HepG2 (cell line): ENCODE measurements around the gene GSTT2. TPM values are rescaled to one million over a fixed set of nuclear protein-coding genes. Genes with fewer than 3 reads are reported as not detected.
"Not testable (repeated sequence)": the region's sequence is repeated elsewhere in the genome, so short reads cannot be mapped to it uniquely, and the experiment has no call there.

Experiments
- ATAC-seq: fragments of 200-7000 bp; cut with Tn5 transposase; 3 replicates; pipeline ENCODE4 v1.9.1; 2020; ENCODE audit warnings: mild to moderate bottlenecking, moderate library complexity
- Bru-seq: library from RNA; stranded (reverse); fragments of 400-500 nt; gene quantifications from one replicate; lab custom pipeline; 2021; lab: Mats Ljungman, UMichigan
- BruChase-seq, 2 experiments: library from RNA; stranded (reverse); fragments of 400-500 nt; gene quantifications; one replicate each; lab custom pipeline; 2021; lab: Mats Ljungman, UMichigan
- BruUV-seq: library from RNA; stranded (reverse); fragments of 400-500 nt; replicated peaks from 2 replicates; lab custom pipeline; 2021; lab: Mats Ljungman, UMichigan
- CTCF ChIA-PET: fragments of 300-600 bp; formaldehyde crosslinking; extraction: SDS; loops from one replicate; lab custom pipeline; 2021; ENCODE audit warnings: low total read pairs, inconsistent platforms, low intra/inter-chr PET ratio; lab: Yijun Ruan, JAX
- POLR2A ChIA-PET: fragments of 350-600 bp; sonication (Branson Sonifier 250); formaldehyde crosslinking; loops from one replicate; lab custom pipeline; 2020; ENCODE audit warnings: antibody characterized with exemption, inconsistent platforms; lab: Yijun Ruan, JAX
- DNase-seq: peaks from one replicate; pipeline ENCODE4 v3.0.0-alpha.2; 2015; ENCODE audit warnings: low spot score
- FAIRE-seq: peaks from 3 replicates; lab custom pipeline; 2011; peaks lifted over from hg19 to GRCh38; lab: Jason Lieb, UNC
- H2AFZ ChIP-seq: one replicate; pipeline ENCODE4 v1.6.1; 2011; ENCODE audit warnings: low read length, inconsistent platforms
- H3K27ac ChIP-seq: fragments of 300-600 bp; 3 replicates; pipeline ENCODE4 v1.8.0; 2011; ENCODE audit warnings: mixed run types, mild to moderate bottlenecking, mixed read lengths, low read length, inconsistent platforms; ENCODE audit not compliant: insufficient read depth; ENCODE audit errors: extremely low read length
- H3K27me3 ChIP-seq, 2 experiments: fragments of 200-600 bp in 1 of 2; 2 replicates in 1 of 2; 3 replicates in 1 of 2; pipeline versions ENCODE4 v1.6.0 to v1.8.0; 2011; ENCODE audit warnings: low read length in 2 of 2, mild to moderate bottlenecking in 2 of 2, moderate library complexity in 2 of 2, inconsistent platforms in 1 of 2; ENCODE audit not compliant: insufficient read depth in 2 of 2, control insufficient read depth in 1 of 2
- H3K36me3 ChIP-seq, 2 experiments: fragments of 200-600 bp in 1 of 2; replicated peaks in 1 of 2; 2 replicates in 1 of 2; 3 replicates in 1 of 2; pipeline versions ENCODE4 v1.5.1 to v1.8.0; 2011; ENCODE audit warnings: low read length in 2 of 2, inconsistent platforms in 1 of 2; ENCODE audit not compliant: insufficient read depth in 2 of 2, control insufficient read depth in 1 of 2
- H3K4me1 ChIP-seq: 2 replicates; pipeline ENCODE4 v1.5.1; 2012; ENCODE audit warnings: low read length, inconsistent platforms; ENCODE audit not compliant: insufficient read depth
- H3K4me2 ChIP-seq: 2 replicates; pipeline ENCODE4 v1.6.0; 2011; ENCODE audit warnings: low read depth, low read length, inconsistent platforms
- H3K4me3 ChIP-seq, 3 experiments: fragments of 200-600 bp in 1 of 3; sonication (generic), shearing (Covaris generic) in 1 of 3; replicated peaks in 1 of 3; 2 replicates each; pipeline ENCODE4 v1.5.1; 2011 to 2016; ENCODE audit warnings: low read length in 3 of 3, inconsistent platforms in 2 of 3, low read depth in 2 of 3, mild to moderate bottlenecking in 2 of 3, control low read depth in 1 of 3, mixed read lengths in 1 of 3; ENCODE audit not compliant: insufficient read depth in 1 of 3
- H3K79me2 ChIP-seq: one replicate; pipeline ENCODE4 v1.6.1; 2011; ENCODE audit warnings: low read length, inconsistent platforms; ENCODE audit not compliant: insufficient read depth
- H3K9ac ChIP-seq: 2 replicates; pipeline ENCODE4 v1.6.0; 2011; ENCODE audit warnings: mild to moderate bottlenecking, low read depth, low read length, inconsistent platforms; ENCODE audit not compliant: insufficient read depth
- H3K9me3 ChIP-seq: 2 replicates; pipeline ENCODE4 v1.5.1; 2012; ENCODE audit warnings: mild to moderate bottlenecking, low read length
- H4K20me1 ChIP-seq: 2 replicates; pipeline ENCODE4 v1.6.0; 2011; ENCODE audit warnings: inconsistent platforms, mild to moderate bottlenecking, low read length, moderate library complexity; ENCODE audit not compliant: insufficient read depth
- WGBS: methylation state at CpG from one replicate; pipeline ENCODE4 v1.1.6; 2017; ENCODE audit warnings: low lambda C conversion rate; 5-methylcytosine and 5-hydroxymethylcytosine counted together
- in situ Hi-C: cut with HindIII; loops from 2 replicates; pipeline ENCODE4 v1.10.0; 2017; ENCODE audit warnings: low pct_unique_long_range_greater_than_20kb; ENCODE audit not compliant: extremely low pct_ligation_motif_present
- intact Hi-C: fragments of 100-400 bp; cut with micrococcal nuclease; formaldehyde crosslinking; loops from one replicate; pipeline ENCODE4 v1.10.0; 2022; ENCODE audit not compliant: unreplicated experiment
- long read RNA-seq, 2 experiments: library from RNA in 1 of 2; library from polyadenylated mRNA in 1 of 2; stranded (forward) in 1 of 2; unstranded in 1 of 2; transcript quantifications; one replicate each; pipeline ENCODE4 v2.0.0, GENCODE V29; 2019 to 2022
- polyA minus RNA-seq, 3 experiments: library from RNA; depleted of rRNA, polyadenylated mRNA; stranded (reverse); fragments of >200 nt; gene quantifications; 2 replicates each; pipeline ENCODE4 v1.2.3, GENCODE V29; 2011; ENCODE audit warnings: low replicate concordance in 1 of 3
- polyA plus RNA-seq, 8 experiments: library from polyadenylated mRNA; depleted of rRNA in 3 of 8; stranded (reverse) in 7 of 8; unstranded in 1 of 8; fragments of >200 nt; fragmentation: Illumina TruSeq in 4 of 8; extraction: Trizol in 4 of 8; gene quantifications; 2 replicates each; pipeline versions ENCODE4 v1.2.1 to v1.2.3, GENCODE V29; 2011 to 2016; ENCODE audit warnings: low read depth in 4 of 8, missing spikeins in 1 of 8, mixed read lengths in 1 of 8; ENCODE audit not compliant: insufficient read depth in 1 of 8
- total RNA-seq, 5 experiments: library from RNA; depleted of rRNA; stranded (reverse); fragments of >200 nt; fragmentation: Illumina TruSeq; extraction: Trizol; gene quantifications; 2 replicates each; pipeline ENCODE4 v1.2.3, GENCODE V29; 2016; ENCODE audit warnings: low read depth in 1 of 5

Gene GSTT2
- total RNA-seq (2016; rRNA removed; fragmentation: Illumina TruSeq; extraction: Trizol) (not detected in 2 replicates), polyA plus RNA-seq (2011; rRNA removed) (not detected in 2 replicates), polyA minus RNA-seq (2011; rRNA and poly(A)+ RNA removed; ENCODE audit: low replicate concordance) (not detected in 2 replicates), Bru-seq, nascent RNA (percentile 23 among the genes with signal in this experiment), BruChase-seq, experiment 1, labeled RNA remaining after a 6-hour chase (percentile 37 among the genes with signal in this experiment), BruChase-seq, experiment 2, labeled RNA remaining after a 2-hour chase (percentile 32 among the genes with signal in this experiment)
- total RNA-seq (2016; cell fraction: cytosol; rRNA removed; fragmentation: Illumina TruSeq; extraction: Trizol; ENCODE audit: low read depth) = not detected in 2 replicates
- not detected in 2 replicates for total RNA-seq (2016; cell fraction: insoluble cytoplasmic fraction; rRNA removed; fragmentation: Illumina TruSeq; extraction: Trizol)
- not detected in 2 replicates for total RNA-seq (2016; cell fraction: membrane; rRNA removed; fragmentation: Illumina TruSeq; extraction: Trizol)
- not detected in 2 replicates for total RNA-seq (2016; cell fraction: nucleus; rRNA removed; fragmentation: Illumina TruSeq; extraction: Trizol)
- polyA plus RNA-seq (2011; cell fraction: cytosol; rRNA removed) = not detected in 2 replicates
- 0.21 and 0.71 TPM in 2 replicates for polyA plus RNA-seq (2011; cell fraction: nucleus; rRNA removed)
- 0.21 TPM in 1 of 2 replicates, not detected in the other for polyA plus RNA-seq (2012)
- not detected in 2 replicates for polyA plus RNA-seq (2016; cell fraction: cytosol; fragmentation: Illumina TruSeq; extraction: Trizol; ENCODE audit: low read depth)
- not detected in 2 replicates for polyA plus RNA-seq (2016; cell fraction: insoluble cytoplasmic fraction; fragmentation: Illumina TruSeq; extraction: Trizol; ENCODE audit: low read depth)
- polyA plus RNA-seq (2016; cell fraction: membrane; fragmentation: Illumina TruSeq; extraction: Trizol; ENCODE audit: low read depth) = not detected in 2 replicates
- polyA plus RNA-seq (2016; cell fraction: nucleus; fragmentation: Illumina TruSeq; extraction: Trizol; ENCODE audit: insufficient read depth, low read depth) = 0.45 TPM in 1 of 2 replicates, not detected in the other
- polyA minus RNA-seq (2011; cell fraction: cytosol; rRNA and poly(A)+ RNA removed) = not detected in 2 replicates
- not detected in 2 replicates for polyA minus RNA-seq (2011; cell fraction: nucleus; rRNA and poly(A)+ RNA removed)
- long read RNA-seq, experiment 1 = 0 reads
- long read RNA-seq, experiment 2 = 0 reads

DNA sequence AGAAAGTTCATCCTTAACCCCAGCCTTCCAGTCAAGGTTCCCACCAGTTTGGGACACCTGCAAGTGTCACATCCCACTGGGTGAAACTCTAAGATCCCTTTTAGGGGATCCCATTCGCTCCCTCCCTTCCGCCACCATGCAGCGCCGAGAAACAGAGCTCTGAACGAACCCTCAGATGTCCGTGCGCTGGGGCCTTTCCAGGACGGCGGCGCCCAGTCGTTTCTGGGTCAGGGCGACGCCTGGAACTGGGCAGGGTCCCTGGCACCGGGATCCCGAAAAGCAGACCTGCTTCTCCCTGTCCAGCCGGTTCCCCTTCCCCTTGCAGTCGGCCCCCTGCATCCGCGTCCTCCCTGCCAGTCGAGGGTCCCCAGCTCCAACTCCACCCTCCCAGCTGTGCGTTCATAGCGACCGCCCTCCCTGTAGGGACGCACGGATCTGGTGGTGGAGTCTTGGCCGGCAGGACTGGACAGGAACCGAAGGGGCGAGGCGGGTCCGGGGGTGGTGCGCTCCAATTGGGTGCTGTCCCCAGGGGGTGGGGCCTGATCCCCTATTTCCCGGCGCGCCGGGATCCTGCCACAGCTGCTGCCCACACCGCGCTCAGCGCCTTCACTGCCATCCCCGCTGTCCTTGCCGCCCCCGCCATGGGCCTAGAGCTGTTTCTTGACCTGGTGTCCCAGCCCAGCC is at the start of gene GSTT2:
Gene GSTT2 (plus strand): TSS at position 578 of the 684 bp plus-strand sequence.
- H3K79me2 ChIP-seq, H3K4me3 ChIP-seq, FAIRE-seq, intact Hi-C loops, H3K9ac ChIP-seq, H3K36me3 ChIP-seq, BruUV-seq, in situ Hi-C loops, H3K4me1 ChIP-seq, CTCF ChIA-PET, H3K9me3 ChIP-seq, H2AFZ ChIP-seq, H3K27ac ChIP-seq, H3K27me3 ChIP-seq, DNase-seq, POLR2A ChIA-PET, H4K20me1 ChIP-seq, H3K4me2 ChIP-seq: not testable (repeated sequence)
- WGBS = no CpG with 5 or more reads among the region's 41 CpGs
- peak; percentile 93 for ATAC-seq
